HepG2 (cell line): ENCODE data around the gene DOCK10. TPM values are rescaled to one million over a fixed set of nuclear protein-coding genes. Genes with fewer than 3 reads are reported as not detected.

Experiments
- ATAC-seq: fragments of 200-7000 bp; cut with Tn5 transposase; 3 replicates; pipeline ENCODE4 v1.9.1; 2020; ENCODE audit warnings: mild to moderate bottlenecking, moderate library complexity
- BruUV-seq: library from RNA; stranded (reverse); fragments of 400-500 nt; replicated peaks from 2 replicates; lab custom pipeline; 2021; lab: Mats Ljungman, UMichigan
- CTCF ChIA-PET: fragments of 300-600 bp; formaldehyde crosslinking; extraction: SDS; loops from one replicate; lab custom pipeline; 2021; ENCODE audit warnings: low total read pairs, inconsistent platforms, low intra/inter-chr PET ratio; lab: Yijun Ruan, JAX
- POLR2A ChIA-PET: fragments of 350-600 bp; sonication (Branson Sonifier 250); formaldehyde crosslinking; loops from one replicate; lab custom pipeline; 2020; ENCODE audit warnings: antibody characterized with exemption, inconsistent platforms; lab: Yijun Ruan, JAX
- DNase-seq: peaks from one replicate; pipeline ENCODE4 v3.0.0-alpha.2; 2015; ENCODE audit warnings: low spot score
- FAIRE-seq: peaks from 3 replicates; lab custom pipeline; 2011; peaks lifted over from hg19 to GRCh38; lab: Jason Lieb, UNC
- H2AFZ ChIP-seq: one replicate; pipeline ENCODE4 v1.6.1; 2011; ENCODE audit warnings: low read length, inconsistent platforms
- H3K27ac ChIP-seq: fragments of 300-600 bp; 3 replicates; pipeline ENCODE4 v1.8.0; 2011; ENCODE audit warnings: mixed run types, mild to moderate bottlenecking, mixed read lengths, low read length, inconsistent platforms; ENCODE audit not compliant: insufficient read depth; ENCODE audit errors: extremely low read length
- H3K27me3 ChIP-seq, 2 experiments: fragments of 200-600 bp in 1 of 2; 2 replicates in 1 of 2; 3 replicates in 1 of 2; pipeline versions ENCODE4 v1.6.0 to v1.8.0; 2011; ENCODE audit warnings: low read length in 2 of 2, mild to moderate bottlenecking in 2 of 2, moderate library complexity in 2 of 2, inconsistent platforms in 1 of 2; ENCODE audit not compliant: insufficient read depth in 2 of 2, control insufficient read depth in 1 of 2
- H3K36me3 ChIP-seq, 2 experiments: fragments of 200-600 bp in 1 of 2; replicated peaks in 1 of 2; 2 replicates in 1 of 2; 3 replicates in 1 of 2; pipeline versions ENCODE4 v1.5.1 to v1.8.0; 2011; ENCODE audit warnings: low read length in 2 of 2, inconsistent platforms in 1 of 2; ENCODE audit not compliant: insufficient read depth in 2 of 2, control insufficient read depth in 1 of 2
- H3K4me1 ChIP-seq: 2 replicates; pipeline ENCODE4 v1.5.1; 2012; ENCODE audit warnings: low read length, inconsistent platforms; ENCODE audit not compliant: insufficient read depth
- H3K4me2 ChIP-seq: 2 replicates; pipeline ENCODE4 v1.6.0; 2011; ENCODE audit warnings: low read depth, low read length, inconsistent platforms
- H3K4me3 ChIP-seq, 3 experiments: fragments of 200-600 bp in 1 of 3; sonication (generic), shearing (Covaris generic) in 1 of 3; replicated peaks in 1 of 3; 2 replicates each; pipeline ENCODE4 v1.5.1; 2011 to 2016; ENCODE audit warnings: low read length in 3 of 3, inconsistent platforms in 2 of 3, low read depth in 2 of 3, mild to moderate bottlenecking in 2 of 3, control low read depth in 1 of 3, mixed read lengths in 1 of 3; ENCODE audit not compliant: insufficient read depth in 1 of 3
- H3K79me2 ChIP-seq: one replicate; pipeline ENCODE4 v1.6.1; 2011; ENCODE audit warnings: low read length, inconsistent platforms; ENCODE audit not compliant: insufficient read depth
- H3K9ac ChIP-seq: 2 replicates; pipeline ENCODE4 v1.6.0; 2011; ENCODE audit warnings: mild to moderate bottlenecking, low read depth, low read length, inconsistent platforms; ENCODE audit not compliant: insufficient read depth
- H3K9me3 ChIP-seq: 2 replicates; pipeline ENCODE4 v1.5.1; 2012; ENCODE audit warnings: mild to moderate bottlenecking, low read length
- H4K20me1 ChIP-seq: 2 replicates; pipeline ENCODE4 v1.6.0; 2011; ENCODE audit warnings: inconsistent platforms, mild to moderate bottlenecking, low read length, moderate library complexity; ENCODE audit not compliant: insufficient read depth
- AGO1 ChIP-seq: fragments of 200-400 bp; formaldehyde crosslinking; IDR thresholded peaks from 2 replicates; pipeline ENCODE4 v1.6.1; 2017; ENCODE audit warnings: mild to moderate bottlenecking, low read depth, low read length, moderate library complexity; ENCODE audit not compliant: poor library complexity, severe bottlenecking
- ATF7 ChIP-seq, 2 experiments: fragments of 450-650 bp in 1 of 2; sonication (generic) in 1 of 2; formaldehyde crosslinking in 1 of 2; IDR thresholded peaks; 2 replicates each; pipeline versions ENCODE4 v1.4.0 to v1.6.1; 2016 to 2020; ENCODE audit warnings: antibody characterized with exemption in 1 of 2, mild to moderate bottlenecking in 1 of 2, missing genetic modification reagents in 1 of 2
- EP300 ChIP-seq, 3 experiments: sonication (generic) in 1 of 3; formaldehyde crosslinking in 1 of 3; IDR thresholded peaks; 2 replicates each; pipeline versions ENCODE4 v1.5.1 to v1.6.1; 2011 to 2020; ENCODE audit warnings: low read depth in 2 of 3, low read length in 2 of 3, borderline replicate concordance in 1 of 3, improper control_type of control experiment in 1 of 3, mild to moderate bottlenecking in 1 of 3, missing genetic modification reagents in 1 of 3, moderate library complexity in 1 of 3
- ETV5 ChIP-seq: IDR thresholded peaks from 2 replicates; pipeline ENCODE4 v1.6.1; 2018; ENCODE audit warnings: missing biosample characterization, missing genetic modification reagents, inconsistent platforms, borderline replicate concordance
- HDAC2 ChIP-seq: sonication (generic); formaldehyde crosslinking; IDR thresholded peaks from 2 replicates; pipeline ENCODE4 v1.4.0; 2020; ENCODE audit warnings: missing genetic modification reagents
- HOXA7 ChIP-seq: sonication (generic); formaldehyde crosslinking; IDR thresholded peaks from 2 replicates; pipeline ENCODE4 v1.8.1; 2022; ENCODE audit warnings: mild to moderate bottlenecking, missing genetic modification reagents, moderate library complexity
- MAFF ChIP-seq: IDR thresholded peaks from 2 replicates; pipeline ENCODE4 v1.6.1; 2011; ENCODE audit warnings: low read depth, low read length, improper control_type of control experiment
- MBD4 ChIP-seq: IDR thresholded peaks from 2 replicates; pipeline ENCODE4 v1.6.1; 2012; ENCODE audit warnings: low read length, inconsistent platforms, borderline replicate concordance
- ZFP82 ChIP-seq: sonication (generic); formaldehyde crosslinking; IDR thresholded peaks from 2 replicates; pipeline ENCODE4 v1.5.1; 2020; ENCODE audit warnings: mild to moderate bottlenecking, missing genetic modification reagents, borderline replicate concordance
- ZSCAN22 ChIP-seq: sonication (generic); formaldehyde crosslinking; IDR thresholded peaks from 2 replicates; pipeline ENCODE4 v1.4.0; 2020; ENCODE audit warnings: mild to moderate bottlenecking, missing genetic modification reagents
- WGBS: methylation state at CpG from one replicate; pipeline ENCODE4 v1.1.6; 2017; ENCODE audit warnings: low lambda C conversion rate; 5-methylcytosine and 5-hydroxymethylcytosine counted together
- in situ Hi-C: cut with HindIII; loops from 2 replicates; pipeline ENCODE4 v1.10.0; 2017; ENCODE audit warnings: low pct_unique_long_range_greater_than_20kb; ENCODE audit not compliant: extremely low pct_ligation_motif_present
- intact Hi-C: fragments of 100-400 bp; cut with micrococcal nuclease; formaldehyde crosslinking; loops from one replicate; pipeline ENCODE4 v1.10.0; 2022; ENCODE audit not compliant: unreplicated experiment
- polyA plus RNA-seq, 8 experiments: library from polyadenylated mRNA; depleted of rRNA in 3 of 8; stranded (reverse) in 7 of 8; unstranded in 1 of 8; fragments of >200 nt; fragmentation: Illumina TruSeq in 4 of 8; extraction: Trizol in 4 of 8; gene quantifications; 2 replicates each; pipeline versions ENCODE4 v1.2.1 to v1.2.3, GENCODE V29; 2011 to 2016; ENCODE audit warnings: low read depth in 4 of 8, missing spikeins in 1 of 8, mixed read lengths in 1 of 8; ENCODE audit not compliant: insufficient read depth in 1 of 8
- total RNA-seq, 5 experiments: library from RNA; depleted of rRNA; stranded (reverse); fragments of >200 nt; fragmentation: Illumina TruSeq; extraction: Trizol; gene quantifications; 2 replicates each; pipeline ENCODE4 v1.2.3, GENCODE V29; 2016; ENCODE audit warnings: low read depth in 1 of 5
- TF ChIP-seq, protein P1 (sequence below): fragments of 450-650 bp; IDR thresholded peaks from 2 replicates; pipeline ENCODE4 v1.6.1; 2017; ENCODE audit warnings: mild to moderate bottlenecking
- TF ChIP-seq, protein P2 (sequence below): sonication (generic); formaldehyde crosslinking; IDR thresholded peaks from 2 replicates; pipeline ENCODE4 v1.4.0; 2020; ENCODE audit warnings: missing genetic modification reagents
- TF ChIP-seq, protein P3 (sequence below): sonication (generic); formaldehyde crosslinking; IDR thresholded peaks from 2 replicates; pipeline ENCODE4 v1.8.1; 2023; ENCODE audit warnings: missing genetic modification reagents, mild to moderate bottlenecking, borderline replicate concordance

The DOCK10 gene
- total and polyA plus RNA-seq, 2 of the 13 experiments (the other 11 are each of a cell fraction or from before 2014, with no cell fraction given): not detected

DNA sequence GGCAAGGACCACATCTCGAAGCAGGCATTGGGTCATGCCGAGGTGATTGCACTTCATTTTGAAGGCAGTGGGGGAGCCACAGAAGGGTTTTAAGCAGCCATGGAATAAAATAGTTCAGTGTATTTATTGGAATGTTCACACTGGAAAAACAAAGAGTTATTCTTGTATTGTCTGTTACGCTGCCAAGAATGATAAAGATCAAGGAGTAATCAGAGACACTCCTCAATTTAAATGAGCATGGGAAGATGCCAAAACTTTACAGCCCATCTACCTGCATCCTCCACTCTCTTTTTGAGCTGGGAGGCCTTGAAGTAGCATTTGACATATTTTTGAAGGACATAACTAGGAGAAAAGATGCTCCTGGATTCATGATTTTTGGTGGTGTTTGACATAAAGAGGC lies 112.8 kb downstream of the DOCK10 start:
- H2AFZ ChIP-seq: no peak overlapping the region
- H3K4me2 ChIP-seq: no peak overlapping the region
- no peaks in the 10 kb centered on the region; a peak in 1 of 5 replicates for H3K27me3 ChIP-seq
- no peak for TF ChIP-seq ETV5
- no peak for TF ChIP-seq MAFF
- ChIA-PET POLR2A (no interaction called here), CTCF (no interaction called here)
- in situ Hi-C loops (no loop called here), intact Hi-C loops (no loop called here)
- no peak for DNase-seq
- FAIRE-seq: no peak
- 2% methylated on average over 3 of the region's 3 CpGs for WGBS
- H3K4me1 ChIP-seq: no peaks in the 10 kb centered on the region
- no peak overlapping the region for H3K4me3 ChIP-seq
- H3K27ac ChIP-seq: no peak overlapping the region
- ATAC-seq: no peak
- no peaks in the 10 kb centered on the region for H3K9me3 ChIP-seq
- H3K36me3 ChIP-seq: no peaks in the 10 kb centered on the region
- no peaks in the 10 kb centered on the region for H3K79me2 ChIP-seq
- no TSS peak for BruUV-seq
- H4K20me1 ChIP-seq: no peaks in the 10 kb centered on the region
- no peak overlapping the region for H3K9ac ChIP-seq

DNA sequence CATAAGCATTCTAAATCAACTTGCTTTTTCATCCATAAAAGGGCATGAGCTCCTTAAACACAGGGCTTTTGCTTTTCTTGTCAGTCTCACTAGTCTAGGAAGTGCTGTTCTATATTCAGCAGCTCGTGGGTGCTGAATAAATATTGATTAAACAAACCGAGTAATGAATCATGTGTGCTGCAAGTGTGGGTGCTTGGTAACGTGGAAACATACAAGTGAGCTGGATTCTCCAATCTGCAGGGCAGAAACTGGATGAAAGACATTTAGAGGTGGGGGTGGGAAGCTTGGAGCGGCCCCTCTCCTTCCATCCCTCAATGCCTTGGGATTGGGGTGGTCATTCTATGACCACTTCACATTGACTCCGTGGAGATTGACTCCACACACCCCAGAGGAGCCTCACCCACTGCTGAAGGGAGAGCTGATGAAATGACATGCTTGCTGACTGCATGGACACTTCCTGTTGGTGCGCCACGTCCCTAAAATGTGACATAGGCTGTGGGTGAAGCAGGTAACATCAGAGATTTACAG lies 114.6 kb downstream of the DOCK10 start:
- Histone ChIP-seq H4K20me1 (no peaks in the 10 kb centered on the region), H3K4me1 (no peaks in the 10 kb centered on the region), H3K4me2 (no peak overlapping the region), H3K36me3 (no peaks in the 10 kb centered on the region), H3K27me3 (no peaks in the 10 kb centered on the region; a peak in 1 of 5 replicates), H3K9ac (no peak overlapping the region), H3K27ac (no peak overlapping the region), H3K79me2 (no peaks in the 10 kb centered on the region), H2AFZ (no peak overlapping the region), H3K9me3 (no peaks in the 10 kb centered on the region), H3K4me3 (no peak overlapping the region)
- DNase-seq (no peak), ATAC-seq (no peak), FAIRE-seq (no peak)
- in situ Hi-C loops: no loop called here
- ChIA-PET POLR2A (no interaction called here), CTCF (no interaction called here)
- 3% methylated on average over 7 of the region's 7 CpGs for WGBS
- intact Hi-C loops: no loop called here
- no TSS peak for BruUV-seq
- TF ChIP-seq HDAC2 (CRISPR knock-in tag) (no peak), HOXA7 (no peak), ZSCAN22 (CRISPR knock-in tag) (no peak), MBD4 (no peak), ZFP82 (CRISPR knock-in tag) (no peak), ATF7 (IDR thresholded peaks at IDR 0.05) (no peak), ATF7 (CRISPR knock-in tag; IDR thresholded peaks at IDR 0.05) (no peak), AGO1 (no peak), EP300 (IDR thresholded peaks at IDR 0.05; ENCODE audit: low read depth in 2 of 2, low read length in 2 of 2) (no peak), EP300 (CRISPR knock-in tag; IDR thresholded peaks at IDR 0.05; ENCODE audit: borderline replicate concordance) (no peak)
- TF ChIP-seq, protein P1, sequence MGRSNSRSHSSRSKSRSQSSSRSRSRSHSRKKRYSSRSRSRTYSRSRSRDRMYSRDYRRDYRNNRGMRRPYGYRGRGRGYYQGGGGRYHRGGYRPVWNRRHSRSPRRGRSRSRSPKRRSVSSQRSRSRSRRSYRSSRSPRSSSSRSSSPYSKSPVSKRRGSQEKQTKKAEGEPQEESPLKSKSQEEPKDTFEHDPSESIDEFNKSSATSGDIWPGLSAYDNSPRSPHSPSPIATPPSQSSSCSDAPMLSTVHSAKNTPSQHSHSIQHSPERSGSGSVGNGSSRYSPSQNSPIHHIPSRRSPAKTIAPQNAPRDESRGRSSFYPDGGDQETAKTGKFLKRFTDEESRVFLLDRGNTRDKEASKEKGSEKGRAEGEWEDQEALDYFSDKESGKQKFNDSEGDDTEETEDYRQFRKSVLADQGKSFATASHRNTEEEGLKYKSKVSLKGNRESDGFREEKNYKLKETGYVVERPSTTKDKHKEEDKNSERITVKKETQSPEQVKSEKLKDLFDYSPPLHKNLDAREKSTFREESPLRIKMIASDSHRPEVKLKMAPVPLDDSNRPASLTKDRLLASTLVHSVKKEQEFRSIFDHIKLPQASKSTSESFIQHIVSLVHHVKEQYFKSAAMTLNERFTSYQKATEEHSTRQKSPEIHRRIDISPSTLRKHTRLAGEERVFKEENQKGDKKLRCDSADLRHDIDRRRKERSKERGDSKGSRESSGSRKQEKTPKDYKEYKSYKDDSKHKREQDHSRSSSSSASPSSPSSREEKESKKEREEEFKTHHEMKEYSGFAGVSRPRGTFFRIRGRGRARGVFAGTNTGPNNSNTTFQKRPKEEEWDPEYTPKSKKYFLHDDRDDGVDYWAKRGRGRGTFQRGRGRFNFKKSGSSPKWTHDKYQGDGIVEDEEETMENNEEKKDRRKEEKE: no peak
- TF ChIP-seq, protein P2, sequence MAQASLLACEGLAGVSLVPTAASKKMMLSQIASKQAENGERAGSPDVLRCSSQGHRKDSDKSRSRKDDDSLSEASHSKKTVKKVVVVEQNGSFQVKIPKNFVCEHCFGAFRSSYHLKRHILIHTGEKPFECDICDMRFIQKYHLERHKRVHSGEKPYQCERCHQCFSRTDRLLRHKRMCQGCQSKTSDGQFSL (CRISPR knock-in tag): no peak
- TF ChIP-seq, protein P3, sequence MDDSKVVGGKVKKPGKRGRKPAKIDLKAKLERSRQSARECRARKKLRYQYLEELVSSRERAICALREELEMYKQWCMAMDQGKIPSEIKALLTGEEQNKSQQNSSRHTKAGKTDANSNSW (CRISPR knock-in tag): no peak
